RWPE2 (cell line): Measurements from ENCODE around the gene ROR2.

Experiments
- ATAC-seq: fragments of 200-7000 bp; cut with Tn5 transposase; 3 replicates; pipeline ENCODE4 v1.9.1; 2021; ENCODE audit warnings: low read depth
- DNase-seq: peaks from one replicate; pipeline ENCODE4 v3.0.0-alpha.2; 2020; ENCODE audit warnings: low spot score
- H3K27ac ChIP-seq: fragments of 450-650 bp; 2 replicates; pipeline ENCODE4 v1.5.1; 2017; ENCODE audit warnings: mild to moderate bottlenecking; ENCODE audit not compliant: poor library complexity, severe bottlenecking
- H3K27me3 ChIP-seq: fragments of 250-450 bp; sonication (Bioruptor Pico); 2 replicates; pipeline ENCODE4 v1.5.1; 2021; ENCODE audit warnings: mild to moderate bottlenecking, moderate library complexity; ENCODE audit not compliant: insufficient read depth, poor library complexity, severe bottlenecking
- H3K36me3 ChIP-seq: fragments of 250-450 bp; sonication (Bioruptor Pico); 2 replicates; pipeline ENCODE4 v1.5.1; 2020; ENCODE audit warnings: low read depth, mild to moderate bottlenecking, moderate library complexity
- H3K4me1 ChIP-seq: fragments of 250-450 bp; sonication (Bioruptor Pico); 2 replicates; pipeline ENCODE4 v1.5.1; 2021; ENCODE audit warnings: mild to moderate bottlenecking, moderate library complexity; ENCODE audit not compliant: insufficient read depth, poor library complexity, severe bottlenecking
- H3K4me3 ChIP-seq: fragments of 250-450 bp; sonication (Bioruptor Pico); 2 replicates; pipeline ENCODE4 v1.5.1; 2021; ENCODE audit warnings: mild to moderate bottlenecking, moderate library complexity; ENCODE audit not compliant: severe bottlenecking
- H3K9me3 ChIP-seq: fragments of 250-450 bp; sonication (Bioruptor Pico); 2 replicates; pipeline ENCODE4 v1.5.1; 2021; ENCODE audit warnings: mild to moderate bottlenecking, moderate library complexity; ENCODE audit not compliant: severe bottlenecking
- CTCF ChIP-seq: fragments of 450-650 bp; IDR thresholded peaks from one replicate; pipeline ENCODE4 v1.5.1; 2017; ENCODE audit warnings: mild to moderate bottlenecking, moderate library complexity; ENCODE audit not compliant: poor library complexity, severe bottlenecking

The ROR2 gene

GRCh38 chr9:91946196-91946595 lies 3.8 kb downstream of the ROR2 start:
- no peak for TF ChIP-seq CTCF
- DNase-seq, result no peak
- Histone ChIP-seq H3K9me3 (no peaks in the 10 kb centered on the region), H3K36me3 (no peaks in the 10 kb centered on the region), H3K27ac (no peak overlapping the region), H3K4me1 (no peaks in the 10 kb centered on the region), H3K4me3 (no peak overlapping the region), H3K27me3 (peaks cover 60% of the 10 kb centered on the region)
- ATAC-seq, result no peak

GRCh38 chr9:91945277-91946085 lies 4.5 kb downstream of the ROR2 start:
- Histone ChIP-seq H3K4me1 (no peaks in the 10 kb centered on the region), H3K27me3 (peaks cover 53% of the 10 kb centered on the region), H3K4me3 (no peak overlapping the region), H3K9me3 (no peaks in the 10 kb centered on the region), H3K27ac (no peak overlapping the region), H3K36me3 (no peaks in the 10 kb centered on the region)
- no peak for TF ChIP-seq CTCF
- DNase-seq (no peak), ATAC-seq (no peak)

- Histone ChIP-seq H3K9me3 (no peaks in the 10 kb centered on the region), H3K27ac (no peak overlapping the region), H3K4me1 (no peaks in the 10 kb centered on the region), H3K27me3 (peaks cover 47% of the 10 kb centered on the region), H3K36me3 (no peaks in the 10 kb centered on the region), H3K4me3 (no peak overlapping the region)
- TF ChIP-seq CTCF, result no peak
- ATAC-seq (no peak), DNase-seq (no peak)
Observed at GRCh38 chr9:91944711-91945110, 5.3 kb downstream of the ROR2 start.

GRCh38 chr9:91943478-91944470 lies 6.3 kb downstream of the ROR2 start:
- ATAC-seq, result no peak
- H3K27ac ChIP-seq, result no peak overlapping the region
- H3K27me3 ChIP-seq, result peaks cover 37% of the 10 kb centered on the region
- no peak for DNase-seq
- H3K4me1 ChIP-seq, result no peaks in the 10 kb centered on the region
- no peak for TF ChIP-seq CTCF
- H3K4me3 ChIP-seq, result no peak overlapping the region
- no peaks in the 10 kb centered on the region for H3K36me3 ChIP-seq
- no peaks in the 10 kb centered on the region for H3K9me3 ChIP-seq
